GM12874 (cell line): ENCODE results near the gene ZSWIM8.

Experiments
- TF ChIP-seq, protein P1 (sequence below): IDR thresholded peaks from 2 replicates; pipeline ENCODE4 v1.5.1; 2011; ENCODE audit warnings: low read depth, mild to moderate bottlenecking, control low read depth, low read length, moderate library complexity; ENCODE audit not compliant: insufficient read depth

The ZSWIM8 gene

DNA sequence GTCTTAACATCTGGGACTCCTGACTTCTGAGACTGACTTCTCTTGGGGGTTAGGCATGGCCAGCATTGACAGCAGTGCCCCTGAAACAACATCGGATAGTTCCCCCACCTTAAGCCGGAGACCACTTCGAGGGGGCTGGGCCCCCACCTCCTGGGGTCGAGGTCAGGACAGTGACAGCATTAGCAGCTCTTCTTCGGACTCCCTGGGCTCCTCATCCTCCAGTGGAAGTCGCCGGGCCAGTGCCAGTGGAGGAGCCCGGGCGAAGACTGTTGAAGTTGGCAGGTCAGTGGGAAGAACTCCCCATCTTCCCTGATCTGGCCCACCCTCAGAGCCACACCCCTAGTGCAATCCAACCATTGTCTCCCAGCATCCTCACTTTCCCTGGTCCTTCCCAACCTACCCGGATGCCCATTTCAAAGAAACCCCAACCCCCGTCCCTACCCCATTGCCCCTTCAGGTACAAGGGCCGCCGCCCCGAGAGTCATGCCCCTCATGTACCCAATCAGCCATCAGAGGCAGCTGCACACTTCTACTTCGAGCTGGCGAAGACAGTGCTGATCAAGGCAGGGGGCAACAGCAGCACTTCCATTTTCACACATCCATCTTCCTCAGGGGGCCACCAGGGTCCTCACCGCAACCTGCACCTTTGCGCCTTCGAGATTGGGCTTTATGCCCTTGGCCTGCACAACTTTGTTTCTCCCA, 12.1 kb downstream of the ZSWIM8 start:
- TF ChIP-seq, protein P1, sequence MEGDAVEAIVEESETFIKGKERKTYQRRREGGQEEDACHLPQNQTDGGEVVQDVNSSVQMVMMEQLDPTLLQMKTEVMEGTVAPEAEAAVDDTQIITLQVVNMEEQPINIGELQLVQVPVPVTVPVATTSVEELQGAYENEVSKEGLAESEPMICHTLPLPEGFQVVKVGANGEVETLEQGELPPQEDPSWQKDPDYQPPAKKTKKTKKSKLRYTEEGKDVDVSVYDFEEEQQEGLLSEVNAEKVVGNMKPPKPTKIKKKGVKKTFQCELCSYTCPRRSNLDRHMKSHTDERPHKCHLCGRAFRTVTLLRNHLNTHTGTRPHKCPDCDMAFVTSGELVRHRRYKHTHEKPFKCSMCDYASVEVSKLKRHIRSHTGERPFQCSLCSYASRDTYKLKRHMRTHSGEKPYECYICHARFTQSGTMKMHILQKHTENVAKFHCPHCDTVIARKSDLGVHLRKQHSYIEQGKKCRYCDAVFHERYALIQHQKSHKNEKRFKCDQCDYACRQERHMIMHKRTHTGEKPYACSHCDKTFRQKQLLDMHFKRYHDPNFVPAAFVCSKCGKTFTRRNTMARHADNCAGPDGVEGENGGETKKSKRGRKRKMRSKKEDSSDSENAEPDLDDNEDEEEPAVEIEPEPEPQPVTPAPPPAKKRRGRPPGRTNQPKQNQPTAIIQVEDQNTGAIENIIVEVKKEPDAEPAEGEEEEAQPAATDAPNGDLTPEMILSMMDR: no peak

DNA sequence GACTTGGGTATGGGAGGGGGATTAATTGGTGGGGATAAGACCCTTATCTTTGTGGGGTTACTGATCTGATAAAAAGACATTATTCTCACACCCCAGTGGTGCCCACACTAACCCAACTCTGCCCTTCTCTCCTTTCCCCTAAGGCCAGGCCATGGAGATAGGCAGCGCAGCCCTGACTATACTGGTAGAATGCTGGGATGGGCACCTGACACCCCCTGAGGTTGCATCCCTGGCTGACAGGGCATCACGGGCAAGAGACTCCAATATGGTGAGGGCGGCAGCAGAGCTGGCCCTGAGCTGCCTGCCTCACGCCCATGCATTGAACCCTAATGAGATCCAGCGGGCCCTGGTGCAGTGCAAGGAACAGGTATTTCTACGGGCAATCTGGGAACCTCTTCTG, 12.7 kb downstream of the ZSWIM8 start:
- TF ChIP-seq, protein P1: no peak

DNA sequence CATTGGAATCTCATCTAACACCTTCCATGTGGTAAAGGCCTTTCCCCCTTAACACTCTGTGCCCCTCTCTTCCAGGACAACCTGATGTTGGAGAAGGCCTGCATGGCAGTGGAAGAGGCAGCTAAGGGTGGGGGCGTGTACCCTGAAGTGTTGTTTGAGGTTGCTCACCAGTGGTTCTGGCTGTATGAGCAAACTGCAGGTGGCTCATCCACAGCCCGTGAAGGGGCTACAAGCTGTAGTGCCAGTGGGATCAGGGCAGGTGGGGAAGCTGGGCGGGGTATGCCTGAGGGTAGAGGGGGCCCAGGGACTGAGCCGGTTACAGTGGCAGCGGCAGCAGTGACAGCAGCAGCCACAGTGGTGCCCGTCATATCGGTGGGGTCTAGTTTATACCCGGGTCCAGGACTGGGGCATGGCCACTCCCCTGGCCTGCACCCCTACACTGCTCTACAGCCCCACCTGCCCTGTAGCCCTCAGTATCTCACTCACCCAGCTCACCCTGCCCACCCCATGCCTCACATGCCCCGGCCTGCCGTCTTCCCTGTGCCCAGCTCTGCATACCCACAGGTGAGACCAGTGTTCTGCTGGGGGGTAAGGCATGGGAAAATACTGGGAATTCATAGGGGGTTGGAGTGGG, 13.6 kb downstream of the ZSWIM8 start:
- TF ChIP-seq, protein P1: no peak

DNA sequence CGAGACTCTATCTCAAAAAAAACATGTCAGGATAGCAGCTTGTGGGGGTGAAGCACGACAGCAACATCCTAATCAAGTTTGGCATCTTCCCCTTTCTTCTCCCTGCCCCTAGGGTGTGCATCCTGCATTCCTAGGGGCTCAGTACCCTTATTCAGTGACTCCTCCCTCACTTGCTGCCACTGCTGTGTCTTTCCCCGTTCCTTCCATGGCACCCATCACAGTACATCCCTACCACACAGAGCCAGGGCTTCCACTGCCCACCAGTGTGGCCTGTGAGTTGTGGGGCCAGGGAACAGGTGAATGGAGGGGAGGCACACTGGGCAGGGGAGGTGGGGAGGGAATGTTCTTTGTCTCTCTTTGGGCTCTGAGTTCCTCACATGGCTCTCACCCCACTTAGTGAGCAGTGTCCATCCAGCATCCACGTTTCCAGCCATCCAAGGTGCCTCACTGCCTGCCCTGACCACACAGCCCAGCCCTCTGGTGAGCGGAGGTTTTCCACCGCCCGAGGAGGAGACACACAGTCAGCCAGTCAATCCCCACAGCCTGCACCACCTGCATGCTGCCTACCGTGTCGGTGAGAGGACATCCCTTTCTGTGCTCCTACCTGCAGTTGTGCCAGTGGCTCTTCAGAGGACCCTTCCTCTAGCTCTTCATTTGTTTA, 14.6 kb downstream of the ZSWIM8 start:
- TF ChIP-seq, protein P1: no peak

DNA sequence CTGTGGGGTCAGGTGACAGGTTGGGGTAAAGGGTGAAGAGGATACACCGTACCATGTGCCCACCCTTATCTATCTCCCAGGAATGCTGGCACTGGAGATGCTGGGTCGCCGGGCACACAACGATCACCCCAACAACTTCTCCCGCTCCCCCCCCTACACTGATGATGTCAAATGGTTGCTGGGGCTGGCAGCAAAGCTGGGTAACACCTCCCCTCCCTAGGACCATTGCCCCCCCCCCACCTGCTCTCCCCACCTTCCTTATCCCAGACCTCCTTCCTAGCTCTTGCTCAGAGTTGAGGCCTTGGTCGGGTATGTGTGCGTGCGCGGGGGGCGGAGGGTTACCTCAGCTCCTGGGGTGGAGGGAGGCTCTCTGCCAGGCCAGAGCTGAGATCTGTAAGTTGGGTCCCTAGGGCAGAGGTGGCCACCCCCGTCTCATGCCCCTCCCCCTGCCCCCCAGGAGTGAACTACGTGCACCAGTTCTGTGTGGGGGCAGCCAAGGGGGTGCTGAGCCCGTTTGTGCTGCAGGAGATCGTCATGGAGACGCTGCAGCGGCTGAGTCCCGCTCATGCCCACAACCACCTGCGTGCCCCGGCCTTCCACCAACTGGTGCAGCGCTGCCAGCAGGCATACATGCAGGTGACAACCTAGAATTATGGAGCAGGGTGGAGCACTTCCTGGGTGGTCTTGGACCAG, 15.3 kb downstream of the ZSWIM8 start:
- TF ChIP-seq, protein P1: no peak

DNA sequence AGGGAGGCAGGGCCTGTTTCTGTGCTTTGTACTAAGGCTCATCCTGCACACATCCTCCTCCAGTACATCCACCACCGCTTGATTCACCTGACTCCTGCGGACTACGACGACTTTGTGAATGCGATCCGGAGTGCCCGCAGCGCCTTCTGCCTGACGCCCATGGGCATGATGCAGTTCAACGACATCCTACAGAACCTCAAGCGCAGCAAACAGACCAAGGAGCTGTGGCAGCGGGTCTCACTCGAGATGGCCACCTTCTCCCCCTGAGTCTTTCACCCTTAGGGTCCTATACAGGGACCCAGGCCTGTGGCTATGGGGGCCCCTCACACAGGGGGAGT, 15.8 kb downstream of the ZSWIM8 start:
- TF ChIP-seq, protein P1: no peak

DNA sequence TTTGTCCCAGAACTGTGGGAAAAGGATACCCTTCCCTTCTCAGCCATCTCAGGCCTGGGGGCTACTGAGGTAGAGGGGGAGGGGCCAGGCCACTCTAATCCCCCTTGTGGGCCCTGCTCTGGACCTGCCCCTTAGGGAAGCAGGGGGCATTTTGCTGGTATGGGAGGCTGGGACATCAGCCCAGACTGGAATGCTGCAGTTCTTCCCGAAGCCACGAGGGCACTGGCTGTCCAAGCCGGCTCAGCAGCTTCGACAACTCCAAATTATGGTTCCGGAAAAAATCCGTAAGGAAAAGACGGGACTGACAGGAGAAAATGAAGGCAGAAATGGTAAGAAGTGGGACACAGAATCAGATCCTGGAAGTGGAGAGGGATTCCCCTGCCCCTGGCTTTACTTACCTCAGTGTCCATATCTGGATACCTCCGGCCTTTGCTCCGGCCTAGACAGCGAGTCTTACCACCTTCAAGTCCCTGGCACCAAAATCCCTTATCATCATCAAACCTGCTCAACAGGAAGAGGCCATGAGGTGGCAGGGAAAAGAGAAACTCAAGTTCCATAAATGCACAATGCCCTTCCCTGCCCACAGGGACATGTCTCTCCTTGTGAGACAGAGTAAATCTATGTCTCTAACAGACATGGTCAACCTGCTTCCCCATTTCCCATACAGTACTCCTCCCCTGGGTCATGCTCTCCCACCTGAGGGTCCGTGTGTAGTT, 17.0 kb downstream of the ZSWIM8 start:
- TF ChIP-seq, protein P1: no peak
